ENCODE data around the gene HCN1. TPM values are rescaled to one million over a fixed set of nuclear protein-coding genes. Genes with fewer than 3 reads are reported as not detected.

HCN1 gene
- total and polyA plus RNA-seq, 2 of the 8 experiments (the other 6 are each of a cell fraction or from before 2014, with no cell fraction given) = 1.1 to 6.7 TPM

DNA sequence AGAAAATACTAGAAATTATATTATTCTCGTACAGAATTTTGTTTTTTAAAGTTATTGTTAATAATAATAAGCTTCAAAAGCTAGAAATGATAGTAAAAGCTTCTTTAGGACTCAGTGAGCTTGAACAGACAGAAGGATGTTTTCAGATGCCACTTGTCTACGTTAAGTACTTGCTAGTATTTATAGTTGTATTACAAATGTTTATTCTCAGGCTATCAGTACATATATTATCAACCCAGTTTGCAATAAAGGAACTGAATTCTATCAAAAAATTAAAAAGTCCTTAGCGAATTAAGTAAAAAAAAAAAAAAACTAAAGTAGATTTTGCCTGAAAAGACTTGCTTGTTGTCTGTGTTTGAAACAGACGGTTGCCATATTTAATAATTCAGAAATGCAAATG, 23.9 kb downstream of the HCN1 start:
- no peak overlapping the region for H3K14ac ChIP-seq (ENCODE audit: insufficient read length)
- H3K27me3 ChIP-seq (replicated peaks in 1 of 4; ENCODE audit: control insufficient read depth in 3 of 4, extremely low read depth in 1 of 4, insufficient read depth in 3 of 4, low read length in 3 of 4) = no peaks in the 10 kb centered on the region
- H2BK12ac ChIP-seq (ENCODE audit: low read depth, low read length) = no peak overlapping the region
- H2BK15ac ChIP-seq (ENCODE audit: low read length) = no peak overlapping the region
- H3K4ac ChIP-seq (replicated peaks; ENCODE audit: insufficient read length, low read depth, low read length) = no peak overlapping the region
- no peaks in the 10 kb centered on the region for H3K9me3 ChIP-seq (ENCODE audit: insufficient read depth in 2 of 2, low read depth in 1 of 2, low read length in 1 of 2)
- no peaks in the 10 kb centered on the region for H3K36me3 ChIP-seq (ENCODE audit: control insufficient read depth in 2 of 4, insufficient read depth in 4 of 4, low read length in 3 of 4)
- no peak overlapping the region for H3K23ac ChIP-seq (ENCODE audit: insufficient read length)
- H3K79me2 ChIP-seq (ENCODE audit: control insufficient read depth in 1 of 2, insufficient read depth in 2 of 2, low read length in 2 of 2) = no peaks in the 10 kb centered on the region
- H3K9ac ChIP-seq (replicated peaks in 1 of 4; ENCODE audit: extremely low read depth in 1 of 4, low read depth in 3 of 4, low read length in 3 of 4) = no peak overlapping the region
- ChIA-PET CTCF (ENCODE audit: partially characterized antibody) (interaction anchor here (0.6 to 1.0 kb wide), 2 partner anchors 11 to 720 kb away, joined by 3 to 4 read pairs; no protein-coding TSS in a partner anchor), POLR2A (ENCODE audit: partially characterized antibody) (no interaction called here)
- H4K8ac ChIP-seq (ENCODE audit: extremely low read depth, insufficient read depth, low read length) = no peak overlapping the region
- no peak overlapping the region for H3K27ac ChIP-seq (ENCODE audit: low read depth, low read length)
- H3K4me1 ChIP-seq (replicated peaks in 1 of 4; ENCODE audit: control insufficient read depth in 3 of 4, insufficient read depth in 4 of 4, low read length in 3 of 4) = 0 out of 7 replicates have a peak, but pooled peaks cover 0 to 1% (median 0%) of the 10 kb centered on the region in 4 experiments
- no peaks in the 10 kb centered on the region; the same call in 1 of the 2 replicates for H3K79me1 ChIP-seq (ENCODE audit: low read depth, low read length)
- H2BK5ac ChIP-seq (ENCODE audit: low read depth, low read length) = no peak overlapping the region
- no peak overlapping the region for H2AK5ac ChIP-seq (ENCODE audit: low read depth, low read length)
- H3K56ac ChIP-seq (replicated peaks; ENCODE audit: insufficient read length, low read depth, low read length) = no peak overlapping the region
- H4K20me1 ChIP-seq (replicated peaks in 1 of 2; ENCODE audit: control insufficient read depth in 1 of 2, insufficient read depth in 2 of 2, low read length in 2 of 2) = no peaks in the 10 kb centered on the region
- FAIRE-seq (no peak), DNase-seq (ENCODE audit: low read depth in 1 of 2, low spot score in 2 of 2) (no peak)
- no peak overlapping the region for H3K4me2 ChIP-seq (ENCODE audit: insufficient read depth in 1 of 2, low read depth in 2 of 2, low read length in 2 of 2)
- 94% methylated on average over 4 of the region's 4 CpGs; no CpG with 5 or more reads in 1 of the 2 experiments for WGBS, 2 experiments (ENCODE audit: extremely low coverage in 1 of 2, insufficient coverage in 1 of 2, insufficient read length in 1 of 2, insufficient replicate concordance in 2 of 2, low coverage in 1 of 2, low lambda C conversion rate in 2 of 2, missing lambda C conversion rate in 1 of 2)
- H2BK20ac ChIP-seq (ENCODE audit: low read length) = no peak overlapping the region
- no peak overlapping the region for H2AFZ ChIP-seq (ENCODE audit: low read length)
- no peak overlapping the region for H3K4me3 ChIP-seq (ENCODE audit: extremely low read depth in 1 of 4, insufficient read depth in 2 of 4, low read depth in 3 of 4, low read length in 4 of 4)
- H2BK120ac ChIP-seq (replicated peaks; ENCODE audit: low read depth, low read length) = no peak overlapping the region
- H3K23me2 ChIP-seq (ENCODE audit: low read depth, low read length) = no peaks in the 10 kb centered on the region
- H4K91ac ChIP-seq (replicated peaks; ENCODE audit: insufficient read length, low read length) = no peak overlapping the region
- no peak overlapping the region for H4K5ac ChIP-seq (ENCODE audit: insufficient read length, low read depth, low read length)
- H3K18ac ChIP-seq (ENCODE audit: extremely low read depth, low read length) = no peak overlapping the region
- TF ChIP-seq MAFK (IDR thresholded peaks at IDR 0.05; ENCODE audit: low read depth, low read length) = no peak
- TF ChIP-seq, protein P1, sequence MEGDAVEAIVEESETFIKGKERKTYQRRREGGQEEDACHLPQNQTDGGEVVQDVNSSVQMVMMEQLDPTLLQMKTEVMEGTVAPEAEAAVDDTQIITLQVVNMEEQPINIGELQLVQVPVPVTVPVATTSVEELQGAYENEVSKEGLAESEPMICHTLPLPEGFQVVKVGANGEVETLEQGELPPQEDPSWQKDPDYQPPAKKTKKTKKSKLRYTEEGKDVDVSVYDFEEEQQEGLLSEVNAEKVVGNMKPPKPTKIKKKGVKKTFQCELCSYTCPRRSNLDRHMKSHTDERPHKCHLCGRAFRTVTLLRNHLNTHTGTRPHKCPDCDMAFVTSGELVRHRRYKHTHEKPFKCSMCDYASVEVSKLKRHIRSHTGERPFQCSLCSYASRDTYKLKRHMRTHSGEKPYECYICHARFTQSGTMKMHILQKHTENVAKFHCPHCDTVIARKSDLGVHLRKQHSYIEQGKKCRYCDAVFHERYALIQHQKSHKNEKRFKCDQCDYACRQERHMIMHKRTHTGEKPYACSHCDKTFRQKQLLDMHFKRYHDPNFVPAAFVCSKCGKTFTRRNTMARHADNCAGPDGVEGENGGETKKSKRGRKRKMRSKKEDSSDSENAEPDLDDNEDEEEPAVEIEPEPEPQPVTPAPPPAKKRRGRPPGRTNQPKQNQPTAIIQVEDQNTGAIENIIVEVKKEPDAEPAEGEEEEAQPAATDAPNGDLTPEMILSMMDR (IDR thresholded peaks at IDR 0.05; ENCODE audit: control extremely low read depth in 1 of 3, insufficient read depth in 1 of 3, low read depth in 1 of 3, low read length in 3 of 3) = no peak
- TF ChIP-seq SP1 (IDR thresholded peaks at IDR 0.05; ENCODE audit: low read depth, low read length) = no peak
- no peak for TF ChIP-seq SIN3A (conservative IDR thresholded peaks at IDR 0.05 in 1 of 2, IDR thresholded peaks at IDR 0.05 in 1 of 2; ENCODE audit: low read depth in 1 of 2, low read length in 2 of 2)
- TF ChIP-seq, protein P2, sequence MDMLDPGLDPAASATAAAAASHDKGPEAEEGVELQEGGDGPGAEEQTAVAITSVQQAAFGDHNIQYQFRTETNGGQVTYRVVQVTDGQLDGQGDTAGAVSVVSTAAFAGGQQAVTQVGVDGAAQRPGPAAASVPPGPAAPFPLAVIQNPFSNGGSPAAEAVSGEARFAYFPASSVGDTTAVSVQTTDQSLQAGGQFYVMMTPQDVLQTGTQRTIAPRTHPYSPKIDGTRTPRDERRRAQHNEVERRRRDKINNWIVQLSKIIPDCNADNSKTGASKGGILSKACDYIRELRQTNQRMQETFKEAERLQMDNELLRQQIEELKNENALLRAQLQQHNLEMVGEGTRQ (IDR thresholded peaks at IDR 0.05; ENCODE audit: low read length) = no peak
- TF ChIP-seq, protein P3, sequence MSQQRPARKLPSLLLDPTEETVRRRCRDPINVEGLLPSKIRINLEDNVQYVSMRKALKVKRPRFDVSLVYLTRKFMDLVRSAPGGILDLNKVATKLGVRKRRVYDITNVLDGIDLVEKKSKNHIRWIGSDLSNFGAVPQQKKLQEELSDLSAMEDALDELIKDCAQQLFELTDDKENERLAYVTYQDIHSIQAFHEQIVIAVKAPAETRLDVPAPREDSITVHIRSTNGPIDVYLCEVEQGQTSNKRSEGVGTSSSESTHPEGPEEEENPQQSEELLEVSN (IDR thresholded peaks at IDR 0.05) = no peak
- TF ChIP-seq NRF1 (IDR thresholded peaks at IDR 0.05; ENCODE audit: low read depth, low read length) = no peak
- no peak for TF ChIP-seq BCL11A (IDR thresholded peaks at IDR 0.05; ENCODE audit: low read depth in 2 of 2, low read length in 2 of 2)
- TF ChIP-seq RFX5 (IDR thresholded peaks at IDR 0.05; ENCODE audit: borderline replicate concordance, low read depth, low read length) = no peak
- TF ChIP-seq SRF (IDR thresholded peaks at IDR 0.05; ENCODE audit: low read depth, low read length) = no peak

Measured in H1 (cell line).